ENCODE measurements around the gene SLC13A3.

The SLC13A3 gene

DNA sequence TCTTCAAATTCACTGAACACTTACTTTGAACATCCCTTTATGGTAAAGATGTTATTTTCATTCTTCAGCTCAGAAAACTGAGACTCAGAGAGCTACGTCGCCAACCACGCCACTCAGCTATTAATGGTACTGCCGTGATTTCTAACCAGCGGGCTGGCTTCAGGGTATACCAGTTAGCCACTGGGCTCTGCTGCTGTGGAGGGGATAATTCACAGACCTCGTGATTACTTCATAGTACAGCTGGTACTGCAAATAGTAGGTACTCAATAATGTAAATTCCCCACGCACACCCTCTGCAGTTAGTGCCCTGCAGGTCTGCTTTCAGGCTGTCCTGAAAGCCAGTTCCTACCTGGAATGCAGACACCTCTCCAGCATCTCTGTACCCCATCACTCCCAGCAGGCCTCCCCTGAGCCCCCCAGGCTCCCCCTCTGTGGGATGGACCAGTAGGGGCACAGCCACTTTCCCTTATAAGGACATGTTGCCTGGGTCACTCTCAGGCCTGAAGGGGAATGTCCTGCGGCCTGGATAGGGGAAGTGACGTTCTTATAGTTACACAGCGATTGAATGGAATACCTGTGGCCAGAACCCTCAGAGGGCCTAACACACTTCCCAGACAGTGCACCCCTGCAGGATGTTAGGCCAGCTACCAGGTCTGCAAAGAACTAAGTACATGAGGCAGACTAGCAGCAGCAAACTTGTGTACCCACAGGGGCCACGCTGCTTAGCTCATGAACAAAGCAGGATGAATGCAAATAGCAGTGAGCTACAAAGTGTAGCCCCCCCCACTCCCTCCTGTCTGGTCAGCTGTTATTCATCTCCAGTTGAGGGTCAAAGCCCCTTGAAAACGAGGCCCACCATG is 99.5 kb downstream of the SLC13A3 start:
- DNase-seq = no peak

GRCh38 chr20:46550461-46550860 is 100.8 kb downstream of the SLC13A3 start, which contains the start of gene OCSTAMP:
Gene OCSTAMP, minus strand, starts transcription at chr20:46550654. Its CDS starts 94 bp downstream, at chr20:46550560.
- DNase-seq = no peak

DNA sequence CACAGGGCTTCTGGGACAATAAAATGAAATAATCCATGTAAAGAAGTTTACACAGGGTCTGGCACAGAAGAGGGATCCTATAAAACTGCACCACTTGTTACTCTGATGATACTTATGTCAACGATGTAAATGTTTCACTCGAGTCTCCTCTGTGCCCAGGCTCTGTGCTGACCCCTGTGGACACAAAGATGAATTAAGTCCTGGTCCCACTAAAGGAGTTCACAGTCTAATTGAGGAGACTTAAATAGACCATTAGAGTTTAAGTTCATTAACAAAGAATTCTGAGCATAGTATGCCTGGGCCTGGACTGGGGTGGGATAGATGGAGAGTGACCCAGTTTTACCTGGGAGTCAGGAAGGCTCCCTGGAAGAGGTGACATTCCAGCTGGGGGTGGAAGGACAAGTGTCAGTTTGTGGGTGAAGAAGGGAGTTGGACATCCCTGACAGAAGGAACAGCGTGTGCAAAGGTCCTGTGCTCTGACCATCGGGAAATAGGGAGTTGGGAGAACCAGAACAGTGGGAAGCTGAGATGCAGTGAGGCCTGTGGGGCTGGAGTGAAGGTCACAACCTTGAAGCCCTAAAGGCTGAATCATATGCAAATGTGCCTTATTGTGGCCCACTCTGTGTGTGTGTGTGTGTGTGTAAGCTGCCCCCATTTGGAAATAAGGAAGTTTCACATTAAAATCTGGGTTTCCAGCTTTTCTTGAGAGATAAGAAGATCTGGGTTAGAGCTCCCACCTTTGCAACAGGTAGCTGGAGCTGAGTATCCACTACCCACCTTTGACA is 101.9 kb downstream of the SLC13A3 start:
- no peak for DNase-seq

- no peak for DNase-seq
Measured at GRCh38 chr20:46548688-46549087, 102.6 kb downstream of the SLC13A3 start.

DNA sequence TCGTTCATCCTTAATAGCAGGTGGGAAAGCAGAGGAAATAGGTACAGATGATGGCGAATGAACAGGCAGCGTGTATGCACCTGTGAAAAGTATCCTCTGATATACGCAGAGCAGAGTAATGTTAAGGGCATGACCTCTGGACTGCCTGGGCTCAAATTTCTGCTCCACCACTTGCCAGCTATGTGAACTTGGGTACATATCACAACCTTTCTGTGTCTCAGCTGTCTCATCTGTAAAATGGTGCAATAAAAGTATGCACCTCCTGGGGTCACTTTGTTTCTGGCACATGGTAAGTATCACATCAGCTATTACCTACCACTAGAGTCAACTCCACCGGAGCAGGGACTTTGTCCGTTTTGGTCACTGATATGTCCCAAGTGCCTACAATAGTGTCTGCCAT is 103.3 kb downstream of the SLC13A3 start:
- DNase-seq = no peak

DNA sequence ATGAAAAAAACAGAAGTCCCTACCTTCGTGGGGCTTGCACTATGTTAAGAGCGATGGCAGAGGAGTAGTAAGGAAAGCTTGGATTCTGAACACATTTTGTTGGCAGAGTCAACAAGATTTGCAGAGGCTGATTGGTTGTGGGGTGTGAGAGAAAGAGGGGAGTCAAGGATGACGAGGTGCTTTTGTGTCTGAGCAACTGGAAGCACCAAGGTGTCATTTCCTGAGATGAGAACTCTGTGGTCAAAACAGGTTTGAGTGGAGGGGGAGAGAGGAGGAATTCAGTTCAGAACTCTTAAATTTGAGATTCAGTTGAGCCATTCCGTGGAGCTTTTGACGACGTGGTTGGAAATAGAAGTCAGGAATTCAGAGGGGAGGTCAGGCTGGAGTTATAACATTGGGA is 104.3 kb downstream of the SLC13A3 start:
- no peak for DNase-seq

GRCh38 chr20:46546298-46546697 is 105.0 kb downstream of the SLC13A3 start:
- DNase-seq = no peak

GRCh38 chr20:46545827-46546138 is 105.5 kb downstream of the SLC13A3 start:
- DNase-seq = no peak

GRCh38 chr20:46545077-46545826 is 106.0 kb downstream of the SLC13A3 start:
- DNase-seq = peak; percentile 20

DNA sequence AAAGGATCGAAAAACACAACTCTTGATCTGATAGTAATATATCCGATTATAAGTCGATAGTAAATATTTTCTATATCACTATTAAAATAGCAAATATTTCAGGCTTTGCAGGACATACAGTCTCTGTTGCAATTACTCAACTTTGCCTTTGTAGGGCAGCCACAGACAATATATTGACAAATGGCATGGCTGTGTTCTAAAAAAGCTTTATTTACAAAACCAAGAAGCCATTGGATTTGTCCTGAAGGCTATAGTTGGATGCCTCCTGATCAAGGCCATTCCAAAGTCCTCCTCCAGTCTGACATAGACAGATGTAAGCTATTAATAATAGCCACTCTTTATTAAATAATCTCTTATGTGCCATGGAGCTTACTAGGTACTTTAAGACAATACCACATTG is 106.7 kb downstream of the SLC13A3 start:
- no peak for DNase-seq

- DNase-seq = no peak
Measured at GRCh38 chr20:46543959-46544358, 107.3 kb downstream of the SLC13A3 start.

- DNase-seq = no peak
Measured at GRCh38 chr20:46543033-46543432, 108.2 kb downstream of the SLC13A3 start.

DNA sequence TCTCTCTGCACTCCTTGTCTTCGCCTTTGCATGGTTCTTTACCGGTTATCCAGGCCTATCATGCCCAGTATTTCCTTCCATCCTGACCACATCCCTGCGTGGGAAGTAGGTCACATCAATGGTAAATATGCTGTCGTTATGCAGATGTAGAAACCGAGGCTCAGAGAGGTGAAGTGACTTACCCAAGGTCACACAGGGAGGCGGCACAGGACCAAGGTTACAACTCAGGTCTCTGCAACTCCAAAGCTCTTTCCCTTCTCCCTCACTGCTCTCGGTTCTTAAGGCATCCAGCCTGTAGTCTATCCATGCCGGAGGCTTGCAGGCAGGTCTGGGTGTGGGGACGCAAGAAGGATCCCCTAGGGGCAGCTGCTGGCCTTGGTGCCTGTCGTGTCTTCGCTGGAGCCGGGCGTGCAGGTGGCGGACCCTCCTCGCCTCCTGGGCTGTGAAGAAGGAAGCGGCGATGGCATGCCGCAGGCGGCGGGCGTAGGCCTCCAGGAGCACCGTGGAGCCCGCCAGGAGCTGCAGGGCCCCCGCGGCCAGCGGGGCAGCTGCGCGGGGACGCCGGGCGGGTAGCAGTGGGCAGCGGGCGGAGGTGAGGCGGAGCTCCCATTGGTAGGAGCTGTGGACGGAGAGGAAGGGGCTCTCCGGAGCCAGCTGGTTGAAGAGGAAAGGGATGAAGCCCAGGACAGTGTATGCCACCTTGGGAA is 109.9 kb downstream of the SLC13A3 start:
- DNase-seq = no peak

DNA sequence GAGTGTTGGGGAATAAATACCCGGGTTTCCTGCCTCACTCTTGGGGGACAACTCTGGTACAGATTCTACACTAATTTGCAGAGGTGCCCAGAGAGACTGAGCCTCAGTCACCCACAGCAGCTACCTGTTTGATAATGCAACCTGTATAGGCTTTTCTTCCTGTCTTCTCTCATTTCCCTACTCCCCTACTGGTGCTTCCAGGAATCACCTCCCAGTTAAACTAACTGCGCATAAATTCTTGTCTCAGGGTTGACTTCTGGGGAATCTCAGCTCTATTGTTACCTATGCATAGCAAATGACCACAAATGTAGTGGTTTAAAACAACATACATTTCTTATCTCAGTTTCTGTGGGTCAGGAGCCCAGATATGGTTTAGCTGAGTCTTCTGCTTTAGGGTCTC is 112.1 kb downstream of the SLC13A3 start:
- no peak for DNase-seq

DNA sequence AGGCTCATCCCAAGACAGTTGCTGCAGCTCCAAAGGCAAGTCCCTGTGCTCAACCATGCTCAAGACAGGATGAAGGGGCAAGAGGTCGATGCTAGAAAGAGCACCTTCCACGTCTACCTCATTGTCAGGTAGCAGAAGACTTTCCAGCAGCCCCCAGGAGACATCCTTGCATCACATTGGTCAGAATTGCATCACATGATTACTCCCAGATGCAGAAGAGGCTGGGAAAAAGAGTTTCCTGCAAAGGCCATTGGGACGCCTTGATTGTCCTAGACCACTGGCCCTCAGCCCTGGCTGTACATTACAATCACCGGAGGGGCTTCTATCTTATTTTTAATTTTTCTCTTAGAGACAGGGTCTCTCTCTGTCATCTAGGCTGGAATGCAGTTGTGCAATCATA is 120.6 kb downstream of the SLC13A3 start:
- no peak for DNase-seq

GRCh38 chr20:46523696-46524328 is 127.4 kb downstream of the SLC13A3 start:
- no peak for DNase-seq

GRCh38 chr20:46523108-46523507 is 128.2 kb downstream of the SLC13A3 start:
- no peak for DNase-seq

DNA sequence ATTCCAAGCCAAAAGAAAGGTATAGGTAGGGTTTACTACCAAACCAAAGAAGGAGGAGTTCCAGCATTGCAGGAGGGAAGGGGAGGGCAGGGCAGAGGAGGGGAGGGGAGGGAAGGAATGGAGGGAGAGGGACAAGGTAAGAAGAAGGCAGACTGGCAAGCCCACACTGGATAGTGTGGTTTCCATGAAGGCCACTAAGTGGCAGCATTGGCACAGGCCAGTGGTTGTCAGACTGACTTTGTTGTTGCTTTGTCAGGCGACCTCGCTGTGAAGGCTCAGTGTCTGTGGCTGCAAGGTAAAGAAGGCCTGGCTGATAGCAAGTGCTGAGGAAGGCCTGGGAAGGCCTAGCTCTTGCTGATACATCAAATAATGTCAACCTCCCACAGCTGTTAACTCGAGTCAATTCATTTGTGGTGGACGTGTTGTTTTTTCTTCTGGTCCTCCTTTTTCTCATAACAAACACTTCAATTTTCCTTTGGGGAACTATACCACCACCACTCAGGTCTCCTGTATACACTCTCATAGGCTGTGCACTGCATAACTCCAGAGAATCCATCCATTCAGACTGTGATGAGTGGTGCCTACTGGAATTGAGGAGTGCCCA is 130.2 kb downstream of the SLC13A3 start:
- DNase-seq = peak; percentile 30 to 31

- no peak for DNase-seq
Measured at GRCh38 chr20:46520540-46520939, 130.7 kb downstream of the SLC13A3 start.

- no peak for DNase-seq
Measured at GRCh38 chr20:46519471-46520068, 131.7 kb downstream of the SLC13A3 start.

Measured in stimulated activated CD4-positive, alpha-beta T cell treated with anti-CD3 and anti-CD28 coated beads, Interleukin-2, amount 100 ng/mL, for 48 hours (primary cell).